ENCODE data around the gene TMEM45A. TPM values are rescaled to one million over a fixed set of nuclear protein-coding genes. Genes with fewer than 3 reads are reported as not detected.

The TMEM45A gene
- total and polyA plus RNA-seq, 11 donors, result 1.8 to 11.2 (median 3.1) TPM

DNA sequence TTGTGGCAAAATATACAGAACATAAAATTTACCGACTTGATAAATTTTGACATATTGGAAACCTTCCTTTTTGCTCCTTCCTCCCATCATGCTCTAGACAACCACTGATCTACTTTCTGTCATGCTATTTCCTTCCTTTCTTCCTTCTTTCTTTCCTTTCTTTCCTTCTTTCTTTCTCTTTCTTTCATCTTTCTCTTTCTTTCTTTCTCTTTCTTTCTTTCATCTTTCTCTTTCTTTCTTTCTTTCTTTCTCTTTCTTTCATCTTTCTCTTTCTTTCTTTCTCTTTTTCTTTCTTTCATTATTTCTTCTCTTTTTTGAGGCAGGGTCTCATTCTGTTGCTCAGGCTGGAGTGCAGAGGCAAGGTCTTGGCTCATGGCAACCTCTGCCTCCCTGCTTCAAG, 8.9 kb upstream of the TMEM45A start:
- Histone ChIP-seq H3K27me3 (peaks cover 0 to 3% (median 0%) of the 10 kb centered on the region in 9 donors), H3K36me3 (no peaks in the 10 kb centered on the region), H3K4me1 (no peaks in the 10 kb centered on the region), H3K4me3 (no peak overlapping the region), H3K9me3 (no peaks in the 10 kb centered on the region), H3K27ac (no peak overlapping the region)
- 90 to 95% (median 91%) methylated on average over 1 of the region's 1 CpG for WGBS, 4 donors
- no peak for ATAC-seq
- intact Hi-C loops (cut with DNase I), result no loop called here
- TF ChIP-seq, protein P1, sequence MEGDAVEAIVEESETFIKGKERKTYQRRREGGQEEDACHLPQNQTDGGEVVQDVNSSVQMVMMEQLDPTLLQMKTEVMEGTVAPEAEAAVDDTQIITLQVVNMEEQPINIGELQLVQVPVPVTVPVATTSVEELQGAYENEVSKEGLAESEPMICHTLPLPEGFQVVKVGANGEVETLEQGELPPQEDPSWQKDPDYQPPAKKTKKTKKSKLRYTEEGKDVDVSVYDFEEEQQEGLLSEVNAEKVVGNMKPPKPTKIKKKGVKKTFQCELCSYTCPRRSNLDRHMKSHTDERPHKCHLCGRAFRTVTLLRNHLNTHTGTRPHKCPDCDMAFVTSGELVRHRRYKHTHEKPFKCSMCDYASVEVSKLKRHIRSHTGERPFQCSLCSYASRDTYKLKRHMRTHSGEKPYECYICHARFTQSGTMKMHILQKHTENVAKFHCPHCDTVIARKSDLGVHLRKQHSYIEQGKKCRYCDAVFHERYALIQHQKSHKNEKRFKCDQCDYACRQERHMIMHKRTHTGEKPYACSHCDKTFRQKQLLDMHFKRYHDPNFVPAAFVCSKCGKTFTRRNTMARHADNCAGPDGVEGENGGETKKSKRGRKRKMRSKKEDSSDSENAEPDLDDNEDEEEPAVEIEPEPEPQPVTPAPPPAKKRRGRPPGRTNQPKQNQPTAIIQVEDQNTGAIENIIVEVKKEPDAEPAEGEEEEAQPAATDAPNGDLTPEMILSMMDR (IDR thresholded peaks at IDR 0.05), result no peak
- TF ChIP-seq POLR2A (IDR thresholded peaks at IDR 0.05), result no peak
- no peak for DNase-seq

DNA sequence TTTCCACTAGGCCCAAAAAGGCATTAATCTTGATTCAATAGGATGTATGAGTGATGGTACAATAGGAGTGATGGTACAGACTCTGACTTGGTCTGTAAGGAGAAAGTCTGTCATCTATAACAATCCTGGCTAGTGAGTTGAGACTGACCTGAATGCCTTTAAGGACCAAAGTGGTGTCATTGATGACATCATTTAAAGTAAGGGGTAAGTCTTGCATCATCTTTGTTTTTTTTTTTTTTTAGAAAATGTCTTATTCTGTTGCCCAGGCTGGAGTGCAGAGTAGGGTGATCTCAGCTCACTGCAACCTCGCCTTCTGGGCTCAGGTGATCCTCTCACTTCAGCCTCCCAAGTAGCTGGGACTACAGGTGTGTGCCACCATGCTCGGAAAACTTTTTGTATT, 5.6 kb upstream of the TMEM45A start:
- DNase-seq (no peak), ATAC-seq (no peak)
- intact Hi-C loops (cut with DNase I), result no loop called here
- no peak overlapping the region for H3K27ac ChIP-seq
- no peaks in the 10 kb centered on the region for H3K9me3 ChIP-seq
- no peaks in the 10 kb centered on the region for H3K36me3 ChIP-seq
- H3K4me1 ChIP-seq, result peaks cover 0 to 7% (median 0%) of the 10 kb centered on the region in 12 donors
- 81 to 94% (median 84%) methylated on average over 2 of the region's 2 CpGs for WGBS, 4 donors
- peaks cover 0 to 3% (median 0%) of the 10 kb centered on the region in 9 donors for H3K27me3 ChIP-seq
- no peak for TF ChIP-seq POLR2A (IDR thresholded peaks at IDR 0.05)
- TF ChIP-seq, protein P1 (IDR thresholded peaks at IDR 0.05), result no peak
- no peak overlapping the region for H3K4me3 ChIP-seq

DNA sequence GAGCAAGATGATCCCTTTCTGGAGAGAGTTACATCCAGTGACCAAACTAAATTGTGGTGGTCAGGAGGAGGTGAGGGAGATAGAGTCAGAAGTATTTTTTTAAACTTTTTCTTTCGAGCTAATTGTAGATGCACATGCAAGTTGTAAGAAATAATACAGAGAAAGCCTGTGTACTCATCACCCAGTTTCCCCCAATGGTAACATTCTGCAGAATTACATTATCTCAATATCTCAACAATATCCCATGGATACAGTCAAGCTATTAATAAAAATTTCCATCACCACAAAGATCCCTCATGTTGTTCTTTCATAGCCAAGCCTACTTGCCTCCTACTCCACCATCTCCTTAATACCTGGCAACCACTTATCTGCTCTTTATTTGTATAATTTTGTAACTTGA, 3.3 kb upstream of the TMEM45A start:
- no peak overlapping the region for H3K27ac ChIP-seq
- no peaks in the 10 kb centered on the region for H3K27me3 ChIP-seq
- DNase-seq, result no peak
- TF ChIP-seq POLR2A (IDR thresholded peaks at IDR 0.05), result no peak
- TF ChIP-seq, protein P1 (IDR thresholded peaks at IDR 0.05), result no peak
- H3K36me3 ChIP-seq, result no peaks in the 10 kb centered on the region
- no peak for ATAC-seq
- WGBS, 4 donors, result 84 to 100% (median 92%) methylated on average over 1 of the region's 1 CpG
- intact Hi-C loops (cut with DNase I), result no loop called here
- H3K4me1 ChIP-seq, result peaks cover 0 to 16% (median 0%) of the 10 kb centered on the region in 12 donors
- H3K4me3 ChIP-seq, result no peak overlapping the region
- no peaks in the 10 kb centered on the region for H3K9me3 ChIP-seq

DNA sequence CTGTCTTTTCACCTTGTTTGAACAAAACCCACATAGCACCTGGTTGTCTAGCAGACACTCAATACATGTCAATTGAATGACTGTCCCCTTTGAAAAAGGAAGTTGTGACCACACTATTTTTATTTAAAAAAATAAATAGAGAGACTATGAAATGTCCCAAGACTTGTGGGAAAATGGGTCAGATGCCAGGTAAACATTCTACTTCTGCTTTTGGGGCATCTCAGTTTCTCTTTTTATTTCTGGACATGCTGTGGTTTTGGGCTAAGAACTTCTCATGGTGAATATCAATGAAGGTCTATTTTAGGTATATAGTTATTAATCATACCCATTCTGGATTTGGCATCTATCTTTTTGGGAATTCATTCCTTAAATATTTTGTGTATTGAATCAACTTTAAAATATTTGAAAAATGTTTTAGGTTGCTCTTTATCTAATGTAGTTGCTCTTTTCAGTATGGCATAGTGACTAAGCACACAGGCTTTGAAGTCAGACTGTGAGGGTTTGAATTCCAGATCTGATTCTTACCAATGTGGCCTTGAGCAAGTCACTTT, 4.4 kb downstream of the TMEM45A start:
- no peak overlapping the region for H3K27ac ChIP-seq
- H3K4me3 ChIP-seq, result no peak overlapping the region
- no peak for DNase-seq
- no peaks in the 10 kb centered on the region for H3K9me3 ChIP-seq
- H3K36me3 ChIP-seq, result no peaks in the 10 kb centered on the region
- peaks cover 0 to 10% (median 0%) of the 10 kb centered on the region in 12 donors for H3K4me1 ChIP-seq
- no peak for ATAC-seq
- H3K27me3 ChIP-seq, result no peaks in the 10 kb centered on the region
- TF ChIP-seq, protein P1 (IDR thresholded peaks at IDR 0.05), result no peak
- TF ChIP-seq POLR2A (IDR thresholded peaks at IDR 0.05), result no peak
- intact Hi-C loops (cut with DNase I), result loop anchor here in 2 of 10 donors (10.0 kb wide), 1 partner anchor 208 kb away; the partner anchor contains the start of gene TFG (in 2 of the 2)

All from heart left ventricle (tissue), 16 donors.